Motor neuron (in vitro differentiated cells): Measurements from ENCODE around the gene MAGI2. TPM values are rescaled to one million over a fixed set of nuclear protein-coding genes. Genes with fewer than 3 reads are reported as not detected.
A peak's percentile ranks its signal among the peaks of the same experiment; 100 is the strongest.

Experiments used
- ATAC-seq, 8 experiments: fragments of 200-7000 bp; cut with Tn5 transposase; replicated peaks in 6 of 8; 2 replicates each; pipeline ENCODE4 v1.8.0; 2021; ENCODE audit warnings: mild to moderate bottlenecking in 8 of 8, moderate library complexity in 8 of 8
- H3K27ac ChIP-seq, 2 donors: fragments of 250-450 bp; sonication (Bioruptor Pico); 2 replicates each; pipeline ENCODE4 v1.9.0; 2021; ENCODE audit warnings: antibody characterized with exemption in 2 of 2, mild to moderate bottlenecking in 2 of 2, moderate library complexity in 1 of 2
- H3K4me1 ChIP-seq, 2 donors: fragments of 250-450 bp; sonication (Bioruptor Pico); replicated peaks in 1 of 2; 2 replicates each; pipeline ENCODE4 v1.6.1; 2021; ENCODE audit warnings: antibody characterized with exemption in 2 of 2, mild to moderate bottlenecking in 2 of 2, moderate library complexity in 1 of 2
- H3K4me3 ChIP-seq, 5 donors: fragments of 250-450 bp; sonication (Bioruptor Pico); 2 replicates each; pipeline ENCODE4 v1.9.0; 2021; ENCODE audit warnings: antibody characterized with exemption in 5 of 5, mild to moderate bottlenecking in 5 of 5, moderate library complexity in 4 of 5
- WGBS, 10 experiments: fragments of 450-650 bp; shearing (Covaris generic); methylation state at CpG; one replicate each; pipeline ENCODE4 v1.0.0; 2022; 5-methylcytosine and 5-hydroxymethylcytosine counted together
- in situ Hi-C, 9 experiments: fragments of 400-800 bp; cut with MboI; loops; one replicate each; pipeline ENCODE4 v1.15.0; 2021; ENCODE audit warnings: low sequenced_read_pairs in 9 of 9, low pct_unique_long_range_greater_than_20kb in 2 of 9; ENCODE audit not compliant: unreplicated experiment in 9 of 9
- total RNA-seq, 8 experiments: library from RNA; unstranded; fragments of 300-600 nt; gene quantifications; 2 replicates each; pipeline versions ENCODE4 v1.2.3 to v1.2.4, GENCODE V29; 2022

Gene MAGI2
- 10 to 100 TPM in 7 of 8 experiments, 1 to 10 TPM in 1; 8.8 to 81.9 (median 28.2) TPM for total RNA-seq

DNA sequence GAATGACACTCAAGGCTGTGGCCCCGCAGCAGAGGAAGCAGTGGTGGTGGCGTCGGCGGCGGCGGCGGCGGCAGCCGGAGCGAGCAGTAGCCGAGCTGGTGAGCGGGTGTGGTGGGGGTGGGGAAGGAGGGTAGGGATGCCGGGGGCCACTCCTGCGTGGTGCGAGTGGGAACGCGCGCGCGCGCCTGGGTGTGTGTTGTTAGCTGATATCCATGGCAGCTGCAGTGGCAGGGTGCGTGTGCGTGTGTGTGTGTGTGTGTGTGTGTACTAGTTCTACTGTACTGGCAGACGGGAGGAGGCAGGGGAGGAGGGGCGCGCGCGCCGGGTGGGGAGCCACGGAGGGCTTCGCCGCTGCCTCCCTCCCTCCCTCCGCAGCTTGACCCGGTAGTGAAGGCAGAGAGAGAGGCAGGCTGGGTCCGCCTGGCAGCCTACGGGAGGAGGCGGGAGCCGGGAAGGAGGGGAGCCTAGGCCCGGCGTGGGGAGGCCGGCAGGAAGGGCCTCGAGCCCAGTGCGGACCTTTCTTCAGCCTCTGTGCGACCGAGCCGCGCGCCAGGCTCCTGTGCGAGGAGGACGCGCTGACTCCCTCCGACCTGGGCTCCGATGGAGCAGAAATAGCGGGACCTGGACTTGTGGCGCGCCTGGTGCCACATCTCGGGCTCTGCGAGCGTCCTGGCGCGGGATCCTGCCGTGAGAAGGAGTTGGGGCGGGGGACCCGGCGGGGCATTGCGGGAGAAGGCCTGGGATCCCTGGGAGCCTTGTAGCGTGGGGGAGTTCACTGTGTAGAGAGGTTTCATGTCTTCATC lies at the start of gene MAGI2:
Gene MAGI2 (minus strand): TSS at position 110 of the 803 bp plus-strand sequence. CDS start 347 bp downstream, outside the sequence.
- in situ Hi-C loops, result no loop called here
- WGBS, 10 experiments, result 0% methylated on average over 16 of the region's 67 CpGs; no CpG with 5 or more reads in 9 of the 10 experiments
- ATAC-seq, result peak; percentile 62 to 82 (median 77)
- peak within 1 kb of the TSS; percentile 70 to 88 (median 77) for H3K4me3 ChIP-seq
- peaks cover 0 to 4% of the 10 kb centered on the region in 2 donors for H3K4me1 ChIP-seq
- peak within 1 kb of the TSS; percentile 9 to 82 for H3K27ac ChIP-seq

GRCh38 chr7:79502151-79502550 lies 48.7 kb upstream of the MAGI2 start:
- no peak for ATAC-seq
- WGBS, 10 experiments, result 17 to 100% (median 88%) methylated on average over 1 of the region's 1 CpG; no CpG with 5 or more reads in 3 of the 10 experiments
- H3K4me1 ChIP-seq, result peaks cover 0 to 14% of the 10 kb centered on the region in 2 donors
- in situ Hi-C loops, result no loop called here
- no peak overlapping the region for H3K27ac ChIP-seq
- H3K4me3 ChIP-seq, result no peak overlapping the region

GRCh38 chr7:79500759-79501158 lies 47.3 kb upstream of the MAGI2 start:
- ATAC-seq, result peak in 3 of 8 experiments; percentile 47 to 74 (median 50)
- in situ Hi-C loops, result no loop called here
- Histone ChIP-seq H3K27ac (no peak overlapping the region), H3K4me3 (no peak overlapping the region), H3K4me1 (peaks cover 0 to 10% of the 10 kb centered on the region in 2 donors)

GRCh38 chr7:79497728-79498127 lies 44.3 kb upstream of the MAGI2 start:
- 68 to 100% (median 91%) methylated on average over 1 to 3 of the region's 3 CpGs for WGBS, 10 experiments
- no peak overlapping the region for H3K27ac ChIP-seq

DNA sequence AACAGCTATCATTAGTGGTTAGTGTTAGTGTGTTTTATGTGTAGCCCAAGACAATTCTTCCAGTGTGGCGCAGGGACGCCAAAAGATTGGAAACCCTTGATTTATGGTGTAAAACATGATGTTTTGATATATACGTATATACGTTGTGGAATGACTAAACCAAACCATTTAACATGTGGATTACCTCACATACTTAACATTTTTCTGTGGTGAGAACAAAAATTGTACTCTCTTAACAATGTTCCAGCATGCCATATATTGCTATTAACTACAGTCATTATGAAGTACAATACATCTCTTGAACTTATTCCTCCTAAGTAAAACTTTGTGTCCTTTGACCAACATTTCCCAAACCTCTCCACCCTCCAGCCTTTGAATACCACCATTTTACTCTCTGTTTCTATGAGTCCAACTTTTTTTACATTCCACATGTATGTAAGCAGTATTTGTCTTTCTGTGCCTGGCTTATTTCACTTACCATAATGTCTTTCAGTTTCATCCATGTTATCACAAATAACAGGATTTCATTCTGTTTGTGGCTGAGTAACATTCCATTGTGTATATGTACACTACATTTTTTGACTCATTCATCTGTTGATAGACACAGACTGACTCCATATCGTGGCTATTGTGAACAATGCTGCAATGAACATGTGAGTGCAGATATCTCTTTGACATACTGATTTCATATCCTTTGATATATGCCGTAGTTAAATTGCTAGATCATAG lies 42.2 kb upstream of the MAGI2 start:
- WGBS, 10 experiments, result 37 to 100% (median 85%) methylated on average over 1 to 6 of the region's 6 CpGs
- Histone ChIP-seq H3K4me1 (no peaks in the 10 kb centered on the region), H3K27ac (no peak overlapping the region), H3K4me3 (no peak overlapping the region)
- in situ Hi-C loops, result no loop called here
- no peak for ATAC-seq

More at GRCh38 chr7:79497728-79498127, 44.3 kb upstream of the MAGI2 start:
- in situ Hi-C loops, result no loop called here
- ATAC-seq, result no peak
- H3K4me3 ChIP-seq, result no peak overlapping the region
- H3K4me1 ChIP-seq, result peaks cover 0 to 5% of the 10 kb centered on the region in 2 donors

GRCh38 chr7:79494046-79494445 lies 40.6 kb upstream of the MAGI2 start:
- 50 to 100% (median 88%) methylated on average over 1 to 2 of the region's 2 CpGs; no CpG with 5 or more reads in 1 of the 10 experiments for WGBS, 10 experiments
- no peaks in the 10 kb centered on the region for H3K4me1 ChIP-seq
- H3K27ac ChIP-seq, result no peak overlapping the region
- in situ Hi-C loops, result no loop called here
- no peak for ATAC-seq
- H3K4me3 ChIP-seq, result no peak overlapping the region

DNA sequence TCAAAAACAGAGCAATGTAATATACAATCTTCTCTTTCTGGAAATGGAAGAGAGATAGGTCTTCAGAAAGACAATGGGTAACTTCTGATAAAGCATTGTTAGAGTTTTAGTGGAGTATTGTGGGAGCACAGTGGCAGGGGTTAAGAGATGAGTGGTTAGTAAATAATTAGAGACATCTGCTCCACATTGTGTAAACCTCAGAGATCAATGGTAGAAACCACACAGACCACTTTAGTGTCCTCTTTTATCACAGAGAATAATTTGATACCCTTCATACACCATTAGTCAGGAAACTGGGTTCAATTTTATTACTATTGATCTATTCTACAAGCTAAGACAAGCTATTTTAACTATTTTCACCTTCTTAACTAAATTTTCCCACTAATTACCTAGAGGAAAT lies 35.9 kb upstream of the MAGI2 start:
- in situ Hi-C loops, result no loop called here
- no peak overlapping the region for H3K27ac ChIP-seq

DNA sequence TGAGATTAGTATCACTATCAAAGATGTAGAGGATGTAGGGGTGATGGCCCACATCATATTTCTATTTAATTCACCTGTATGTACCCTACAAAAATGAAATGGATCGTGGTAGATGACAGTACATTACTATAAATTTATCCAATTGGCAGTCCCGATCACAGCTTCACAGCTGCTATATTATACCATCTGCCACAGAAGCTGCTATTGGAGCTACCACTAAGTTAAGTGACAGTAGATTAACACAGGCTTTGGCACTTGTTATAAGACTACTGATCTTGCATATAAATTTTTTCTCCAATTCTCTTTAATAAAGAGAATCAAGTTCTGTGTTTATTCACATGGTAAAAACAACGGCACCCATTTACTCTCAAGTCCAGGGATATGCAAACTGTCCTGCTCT lies 24.9 kb upstream of the MAGI2 start:
- in situ Hi-C loops, result no loop called here
- WGBS, 10 experiments, result 59 to 100% (median 74%) methylated on average over 1 to 3 of the region's 3 CpGs; no CpG with 5 or more reads in 2 of the 10 experiments
- peaks cover 0 to 4% of the 10 kb centered on the region in 2 donors for H3K4me1 ChIP-seq
- no peak overlapping the region for H3K4me3 ChIP-seq
- no peak overlapping the region for H3K27ac ChIP-seq
- peak in 1 of 8 experiments; percentile 15 for ATAC-seq

More for the DNA sequence above, 35.9 kb upstream of the MAGI2 start:
- ATAC-seq, result no peak
- Histone ChIP-seq H3K4me3 (no peak overlapping the region), H3K4me1 (no peaks in the 10 kb centered on the region)

DNA sequence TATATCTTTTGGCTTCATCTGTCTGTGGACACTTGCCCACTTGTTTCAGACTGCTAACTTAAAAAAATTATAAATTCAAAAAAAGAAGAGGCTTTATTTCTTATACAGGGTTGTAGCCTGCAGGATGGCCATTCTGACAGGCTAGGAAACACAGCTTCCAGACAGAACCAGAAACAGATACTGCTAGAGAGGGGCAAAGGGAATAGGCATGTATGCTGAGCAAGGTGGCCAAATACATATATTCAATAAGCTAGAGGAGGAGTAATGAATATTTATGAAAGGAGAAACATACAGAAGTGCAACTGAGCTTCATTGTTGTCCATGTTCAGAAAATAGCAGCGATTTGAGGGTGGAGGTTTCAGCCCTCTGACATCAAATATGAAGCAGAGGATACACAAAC lies 22.0 kb upstream of the MAGI2 start:
- 80 to 100% (median 92%) methylated on average over 1 of the region's 1 CpG; no CpG with 5 or more reads in 6 of the 10 experiments for WGBS, 10 experiments
- H3K27ac ChIP-seq, result no peak overlapping the region
- ATAC-seq, result peak in 4 of 8 experiments; percentile 30 to 98 (median 47)
- peaks cover 0 to 4% of the 10 kb centered on the region in 2 donors for H3K4me1 ChIP-seq
- H3K4me3 ChIP-seq, result no peak overlapping the region
- in situ Hi-C loops, result no loop called here

DNA sequence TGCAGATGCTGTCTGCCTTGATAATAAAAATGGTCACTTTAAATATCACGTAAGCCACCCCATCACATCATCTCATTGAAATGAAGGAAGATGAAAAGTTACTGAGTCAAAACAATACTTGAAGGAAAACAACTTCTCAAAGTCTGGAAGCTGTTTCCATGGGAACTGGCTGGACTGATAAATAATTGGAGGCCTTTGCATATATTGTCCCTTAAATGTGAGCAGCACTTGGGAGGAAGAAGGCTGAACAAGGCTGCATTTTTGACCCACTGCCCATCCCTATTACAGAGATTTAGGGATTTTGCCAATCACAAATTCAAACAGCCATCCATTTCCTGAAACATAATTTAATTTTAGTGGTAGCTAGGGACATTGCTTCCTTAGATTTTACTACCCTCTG lies 18.2 kb upstream of the MAGI2 start:
- 38 to 100% (median 92%) methylated on average over 1 of the region's 1 CpG; no CpG with 5 or more reads in 2 of the 10 experiments for WGBS, 10 experiments
- no peak overlapping the region for H3K27ac ChIP-seq
- ATAC-seq, result peak in 1 of 8 experiments; percentile 35
- H3K4me1 ChIP-seq, result no peaks in the 10 kb centered on the region
- in situ Hi-C loops, result no loop called here
- H3K4me3 ChIP-seq, result no peak overlapping the region

DNA sequence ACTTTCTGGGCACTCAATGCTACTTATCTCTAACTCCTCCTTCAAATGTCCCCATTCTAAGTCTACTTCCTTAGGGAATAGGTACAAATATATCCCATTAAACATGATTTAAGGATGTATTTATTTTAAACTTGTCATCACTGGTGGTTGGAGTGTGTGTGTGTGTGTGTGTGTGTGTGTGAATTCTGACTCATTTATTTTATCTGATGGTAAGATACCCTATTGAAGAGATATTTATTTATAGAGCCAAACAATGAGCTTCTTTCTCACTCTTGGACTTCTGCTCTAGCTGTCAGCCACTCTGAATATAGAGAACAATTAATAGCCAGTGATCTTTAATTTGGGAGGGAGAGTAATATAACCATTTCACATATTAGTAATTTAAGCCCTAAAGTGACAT lies 17.8 kb upstream of the MAGI2 start:
- Histone ChIP-seq H3K27ac (no peak overlapping the region), H3K4me3 (no peak overlapping the region), H3K4me1 (no peaks in the 10 kb centered on the region)
- in situ Hi-C loops, result no loop called here
- no peak for ATAC-seq

- in situ Hi-C loops, result no loop called here
- Histone ChIP-seq H3K4me3 (no peak overlapping the region), H3K4me1 (no peaks in the 10 kb centered on the region), H3K27ac (no peak overlapping the region)
- ATAC-seq, result peak in 1 of 8 experiments; percentile 19
- WGBS, 10 experiments, result 90 to 100% (median 100%) methylated on average over 1 of the region's 1 CpG; no CpG with 5 or more reads in 3 of the 10 experiments
Observed at GRCh38 chr7:79465551-79465950, 12.1 kb upstream of the MAGI2 start.

- H3K4me1 ChIP-seq, result no peaks in the 10 kb centered on the region
- WGBS, 10 experiments, result 50 to 97% (median 79%) methylated on average over 2 to 3 of the region's 3 CpGs
- H3K4me3 ChIP-seq, result no peak overlapping the region
- ATAC-seq, result no peak
- no peak overlapping the region for H3K27ac ChIP-seq
- in situ Hi-C loops, result no loop called here
Observed at GRCh38 chr7:79464051-79464450, 10.6 kb upstream of the MAGI2 start.
